Dermis blood vessel endothelial cell (primary cell): ENCODE measurements around the gene ADD2. TPM values are rescaled to one million over a fixed set of nuclear protein-coding genes. Genes with fewer than 3 reads are reported as not detected.

ENCODE experiments used
- DNase-seq: peaks from one replicate; pipeline ENCODE4 v3.0.0; 2010
- total RNA-seq: library from RNA; depleted of rRNA; stranded (reverse); fragments of >200 nt; gene quantifications from 2 replicates; pipeline ENCODE4 v1.2.3, GENCODE V29; 2014

The ADD2 gene
- total RNA-seq, 1 donor from 2014 or later = 4.6 TPM

DNA sequence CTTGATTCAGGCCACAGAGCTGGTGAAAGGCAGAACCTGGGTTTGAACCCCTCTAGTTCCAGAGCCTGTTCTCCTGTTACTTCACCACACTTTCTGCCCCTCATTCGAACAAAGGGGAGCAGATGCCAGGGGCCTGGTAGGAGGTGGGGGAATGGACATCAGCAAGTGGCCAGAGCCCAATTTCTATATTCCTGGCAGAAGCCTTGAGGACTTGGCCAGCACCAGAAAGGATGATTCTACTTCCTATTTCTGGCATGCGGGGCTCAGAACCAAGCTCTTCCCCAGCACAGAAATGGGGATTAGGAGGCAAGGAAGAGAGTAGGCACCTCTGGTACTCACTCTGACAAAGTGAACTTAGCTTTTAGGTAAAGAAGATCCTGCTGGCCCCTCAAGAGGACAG is 49.3 kb downstream of the ADD2 start:
- no peak for DNase-seq

- no peak for DNase-seq
Measured at GRCh38 chr2:70718241-70718640, 49.8 kb downstream of the ADD2 start.

DNA sequence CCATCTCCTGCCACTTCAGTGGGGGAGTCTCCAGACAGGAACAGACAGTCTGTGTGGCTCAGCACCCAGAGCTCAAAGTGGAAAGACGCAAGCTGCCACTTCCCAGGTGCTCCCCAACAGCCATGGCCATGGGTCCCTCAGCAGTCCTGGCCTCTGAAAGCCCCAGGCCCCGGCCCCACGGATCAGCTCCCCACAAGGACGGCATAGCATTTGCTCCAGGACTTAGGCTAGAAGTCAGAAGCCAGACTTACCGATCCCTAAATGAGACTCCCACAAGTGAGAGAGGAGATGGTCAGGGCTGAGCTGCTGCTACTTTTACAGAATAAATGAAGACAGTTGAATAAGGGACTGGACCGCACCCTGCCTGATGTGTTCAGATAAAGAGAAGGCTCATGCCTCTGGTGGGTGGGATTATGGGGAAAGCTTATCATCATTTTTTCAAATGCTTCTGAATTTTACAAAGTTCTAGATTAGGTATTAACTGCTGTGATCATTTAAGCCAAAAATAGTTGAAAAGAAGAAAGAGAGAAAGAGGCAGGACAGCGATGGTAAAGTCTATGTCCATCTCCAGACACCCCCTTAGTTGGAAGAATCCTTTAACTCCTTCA is 50.5 kb downstream of the ADD2 start:
- DNase-seq = no peak

- DNase-seq = no peak
Measured at GRCh38 chr2:70716951-70717350, 51.0 kb downstream of the ADD2 start.

GRCh38 chr2:70716131-70716743 is 51.8 kb downstream of the ADD2 start:
- no peak for DNase-seq

- DNase-seq = no peak
Measured at GRCh38 chr2:70715071-70715985, 52.7 kb downstream of the ADD2 start.

DNA sequence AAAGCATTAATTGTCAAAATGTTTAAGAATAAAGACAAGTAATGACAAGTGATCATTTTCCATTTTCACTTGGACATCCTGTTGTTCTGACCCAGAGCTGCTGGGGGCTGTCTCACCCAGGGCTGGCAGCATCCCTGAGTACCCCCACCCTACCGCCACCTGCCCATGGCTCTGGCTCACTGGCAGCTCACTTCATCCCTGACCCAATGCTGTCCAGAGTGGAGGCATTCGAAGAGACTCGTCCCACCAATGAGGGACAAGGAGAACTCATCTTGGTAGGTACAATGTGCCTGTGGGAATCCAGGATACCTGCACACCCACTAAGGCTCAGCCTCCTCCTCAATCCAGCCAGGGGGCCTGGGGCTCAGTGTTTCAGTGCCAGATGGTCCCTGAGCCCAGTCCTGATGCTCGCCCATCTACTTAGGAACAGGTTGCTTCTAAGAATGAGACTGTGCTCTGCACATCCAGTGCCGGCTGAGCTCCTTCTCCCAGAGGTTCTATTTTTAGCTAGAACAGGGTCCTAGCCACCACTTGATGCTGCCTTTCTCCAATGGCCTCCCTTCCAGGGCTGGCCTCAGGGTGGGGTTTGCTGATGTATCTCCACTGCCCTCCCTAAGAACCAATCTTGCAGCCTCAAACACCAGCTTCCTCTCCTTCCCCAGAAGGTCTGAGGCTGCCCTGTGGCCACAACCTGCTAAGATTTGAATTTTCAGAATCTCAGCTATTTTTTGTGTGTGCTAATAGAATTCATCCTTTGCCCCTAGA is 53.7 kb downstream of the ADD2 start:
- no peak for DNase-seq

DNA sequence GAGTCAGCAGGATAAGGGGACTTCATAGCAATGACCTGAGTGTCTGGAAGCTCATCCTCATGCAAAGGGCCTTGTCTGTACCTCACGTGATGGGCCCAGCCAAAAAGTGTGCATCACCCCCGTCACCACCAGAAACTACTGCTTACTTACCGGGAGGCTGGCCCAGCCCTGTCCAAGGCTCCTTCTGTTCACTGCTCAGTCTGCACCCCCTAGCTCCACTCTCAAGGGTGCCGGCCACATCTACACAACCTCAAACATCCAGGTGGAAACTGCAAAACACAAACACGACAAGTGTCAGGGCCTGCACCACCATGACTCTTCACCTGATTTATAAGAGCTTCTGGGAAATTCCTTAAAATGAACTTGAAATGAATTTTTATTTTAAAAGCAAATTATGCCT is 55.1 kb downstream of the ADD2 start:
- DNase-seq = no peak

DNA sequence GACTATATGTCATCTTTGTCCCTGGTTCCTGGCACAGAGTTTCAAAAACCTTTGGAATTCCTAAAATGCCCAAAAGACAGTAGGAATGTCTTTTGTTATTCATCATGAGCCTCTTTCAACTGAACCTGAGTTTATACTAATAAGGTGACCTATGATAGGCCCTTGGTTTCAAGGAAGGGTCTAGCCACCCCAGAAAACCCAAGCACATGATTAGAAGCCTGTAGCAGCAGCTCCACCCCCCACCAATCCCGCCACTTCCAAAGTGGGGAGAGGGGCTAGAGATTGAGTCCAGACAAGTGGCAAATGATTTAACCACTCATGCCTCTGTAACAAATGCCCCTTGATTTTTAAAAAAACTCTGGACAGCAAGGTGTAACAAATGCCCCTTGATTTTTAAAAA is 56.8 kb downstream of the ADD2 start:
- DNase-seq = no peak

DNA sequence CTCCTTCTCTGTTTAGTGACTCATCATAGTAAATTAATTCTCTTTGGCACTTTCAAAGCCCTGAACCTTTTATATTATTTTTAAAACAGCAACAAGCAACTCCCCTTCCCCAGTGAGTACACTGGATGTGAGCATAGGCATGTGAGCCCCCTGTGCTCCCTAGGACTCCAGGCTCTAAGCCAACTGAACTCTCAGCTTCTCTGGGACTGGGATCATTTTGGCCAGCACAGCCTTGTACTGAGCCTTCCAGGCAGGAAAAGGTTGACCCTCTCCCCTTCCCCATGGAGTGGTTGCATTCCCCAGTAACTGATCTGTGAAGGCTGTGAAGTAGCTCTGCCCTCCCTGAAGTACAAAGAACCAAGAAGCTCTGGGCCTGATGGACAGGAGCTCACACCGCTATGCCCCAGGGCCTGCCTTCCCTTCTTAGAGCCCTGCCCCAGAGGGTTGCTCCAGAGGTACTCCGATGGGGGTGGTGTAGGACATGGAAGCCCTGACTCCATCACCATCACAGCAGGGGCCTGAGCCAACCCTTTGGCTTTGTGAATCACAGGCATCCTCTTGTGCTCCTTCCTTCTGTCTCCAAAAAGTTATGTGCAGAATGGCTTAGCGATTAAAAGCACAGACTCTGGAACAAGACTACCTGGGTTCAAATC is 57.8 kb downstream of the ADD2 start:
- no peak for DNase-seq

- DNase-seq = no peak
Measured at GRCh38 chr2:70709275-70710037, 58.5 kb downstream of the ADD2 start.

GRCh38 chr2:70708376-70709199 is 59.4 kb downstream of the ADD2 start:
- DNase-seq = no peak

GRCh38 chr2:70707706-70708105 is 60.3 kb downstream of the ADD2 start:
- no peak for DNase-seq

- DNase-seq = no peak
Measured at GRCh38 chr2:70706026-70706795, 61.8 kb downstream of the ADD2 start.

- DNase-seq = no peak
Measured at GRCh38 chr2:70705160-70705850, 62.7 kb downstream of the ADD2 start.

GRCh38 chr2:70703900-70704549 is 64.0 kb downstream of the ADD2 start:
- DNase-seq = no peak

DNA sequence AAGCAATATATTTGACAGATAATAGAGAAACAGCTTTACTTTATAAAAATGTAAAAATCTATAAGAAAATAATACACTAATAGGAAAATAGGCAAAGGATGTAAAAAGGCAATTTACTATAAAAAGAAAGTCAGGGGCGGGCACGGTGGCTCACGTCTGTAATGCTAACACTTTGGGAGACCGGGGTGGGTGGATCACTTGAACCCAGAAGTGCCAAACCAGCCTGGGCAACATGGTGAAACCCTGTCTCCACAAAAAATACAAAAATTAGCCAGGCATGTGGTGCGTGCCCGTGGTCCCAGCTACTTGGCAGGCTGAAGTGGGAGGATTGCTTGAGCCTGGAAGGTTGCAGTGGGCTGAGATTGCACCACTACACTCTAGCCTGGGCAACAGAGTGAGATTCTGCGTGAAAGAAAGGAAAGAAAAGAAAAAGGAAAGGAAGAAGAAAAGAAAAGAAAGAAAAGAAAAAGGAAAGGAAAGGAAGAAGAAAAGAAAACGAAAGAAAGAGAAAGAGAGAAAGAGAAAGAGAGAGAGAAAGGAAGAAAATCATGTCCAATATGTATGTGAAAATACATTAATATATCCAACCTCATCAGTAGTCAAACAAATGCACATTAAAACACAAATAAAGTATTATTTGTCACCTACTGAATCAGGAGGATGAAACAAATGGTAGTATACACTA is 65.1 kb downstream of the ADD2 start:
- DNase-seq = no peak

- DNase-seq = no peak
Measured at GRCh38 chr2:70698847-70699246, 69.2 kb downstream of the ADD2 start.
